Osteoblast (primary cell): ENCODE measurements around the gene INPP1. TPM values are rescaled to one million over a fixed set of nuclear protein-coding genes. Genes with fewer than 3 reads are reported as not detected.

Source experiments
- DNase-seq: peaks from one replicate; pipeline ENCODE4 v3.0.0; 2011; ENCODE audit warnings: low spot score, mixed read lengths; ENCODE audit not compliant: insufficient read length; ENCODE audit errors: missing footprints
- H2AFZ ChIP-seq: 2 replicates; pipeline ENCODE4 v1.6.0; 2011; ENCODE audit warnings: mild to moderate bottlenecking, low read length
- H3K27ac ChIP-seq: 2 replicates; pipeline ENCODE4 v1.5.1; 2011; ENCODE audit warnings: mild to moderate bottlenecking, low read depth, low read length, moderate library complexity
- H3K27me3 ChIP-seq: 2 replicates; pipeline ENCODE4 v1.6.0; 2012; ENCODE audit warnings: mild to moderate bottlenecking, control low read depth, inconsistent platforms, low read length, moderate library complexity; ENCODE audit not compliant: insufficient read depth
- H3K36me3 ChIP-seq: 2 replicates; pipeline ENCODE4 v1.5.1; 2011; ENCODE audit warnings: mild to moderate bottlenecking, low read length, control low read depth, moderate library complexity; ENCODE audit not compliant: insufficient read depth
- H3K4me1 ChIP-seq: 2 replicates; pipeline ENCODE4 v1.5.1; 2011; ENCODE audit warnings: mild to moderate bottlenecking, low read length, control low read depth, moderate library complexity; ENCODE audit not compliant: insufficient read depth
- H3K4me2 ChIP-seq: 2 replicates; pipeline ENCODE4 v1.6.0; 2011; ENCODE audit warnings: mild to moderate bottlenecking, low read length; ENCODE audit not compliant: insufficient read depth
- H3K4me3 ChIP-seq: fragments of 200-600 bp; sonication (generic); 3 replicates; pipeline ENCODE4 v1.5.1; 2012; ENCODE audit warnings: mild to moderate bottlenecking, low read length, inconsistent platforms; ENCODE audit not compliant: insufficient read depth
- H3K79me2 ChIP-seq: 2 replicates; pipeline ENCODE4 v1.6.0; 2012; ENCODE audit warnings: mild to moderate bottlenecking, low read length, control low read depth, inconsistent platforms; ENCODE audit not compliant: insufficient read depth
- H3K9me3 ChIP-seq: 2 replicates; pipeline ENCODE4 v1.5.1; 2011; ENCODE audit warnings: low read depth, low read length, control low read depth
- H4K20me1 ChIP-seq: 2 replicates; pipeline ENCODE4 v1.6.0; 2012; ENCODE audit warnings: mild to moderate bottlenecking, low read length, control low read depth; ENCODE audit not compliant: insufficient read depth
- CTCF ChIP-seq: IDR thresholded peaks from 2 replicates; pipeline ENCODE4 v1.5.1; 2011; ENCODE audit warnings: mild to moderate bottlenecking, low read depth, low read length, moderate library complexity; ENCODE audit errors: extremely low read depth
- total RNA-seq: library from RNA; depleted of rRNA; stranded (reverse); fragments of >200 nt; gene quantifications from 2 replicates; pipeline ENCODE4 v1.2.3, GENCODE V29; 2012

Gene INPP1
- total RNA-seq, 1 donor, result 11.6 TPM

- Histone ChIP-seq H4K20me1 (peaks cover 3% of the 10 kb centered on the region), H3K4me2 (no peak overlapping the region), H3K27me3 (no peaks in the 10 kb centered on the region), H3K36me3 (peaks cover 3% of the 10 kb centered on the region), H3K79me2 (peaks cover 61% of the 10 kb centered on the region), H2AFZ (no peak overlapping the region), H3K4me1 (no peaks in the 10 kb centered on the region), H3K27ac (no peak overlapping the region), H3K4me3 (no peak overlapping the region), H3K9me3 (no peaks in the 10 kb centered on the region)
- DNase-seq, result no peak
- no peak for TF ChIP-seq CTCF
Observed at GRCh38 chr2:190352668-190353536, 9.5 kb downstream of the INPP1 start.

- Histone ChIP-seq H3K79me2 (peaks cover 58% of the 10 kb centered on the region), H3K4me1 (no peaks in the 10 kb centered on the region), H2AFZ (no peak overlapping the region), H3K36me3 (peaks cover 3% of the 10 kb centered on the region), H3K4me3 (no peak overlapping the region), H4K20me1 (peaks cover 3% of the 10 kb centered on the region), H3K4me2 (no peak overlapping the region), H3K9me3 (no peaks in the 10 kb centered on the region), H3K27me3 (no peaks in the 10 kb centered on the region), H3K27ac (no peak overlapping the region)
- DNase-seq, result no peak
- no peak for TF ChIP-seq CTCF
Observed at GRCh38 chr2:190353537-190353899, 10.1 kb downstream of the INPP1 start.

- no peak for TF ChIP-seq CTCF
- Histone ChIP-seq H3K27me3 (no peaks in the 10 kb centered on the region), H3K4me2 (no peak overlapping the region), H3K4me1 (no peaks in the 10 kb centered on the region), H3K9me3 (no peaks in the 10 kb centered on the region), H4K20me1 (peaks cover 3% of the 10 kb centered on the region), H3K4me3 (no peak overlapping the region), H3K27ac (no peak overlapping the region), H3K36me3 (no peaks in the 10 kb centered on the region), H2AFZ (no peak overlapping the region), H3K79me2 (peaks cover 54% of the 10 kb centered on the region)
- no peak for DNase-seq
Observed at GRCh38 chr2:190354003-190354690, 10.8 kb downstream of the INPP1 start.

GRCh38 chr2:190355968-190356644 is 12.7 kb downstream of the INPP1 start:
- H3K9me3 ChIP-seq, result no peaks in the 10 kb centered on the region
- TF ChIP-seq CTCF, result no peak

More at GRCh38 chr2:190355968-190356644, 12.7 kb downstream of the INPP1 start:
- Histone ChIP-seq H3K36me3 (no peaks in the 10 kb centered on the region), H3K4me2 (no peak overlapping the region), H3K4me1 (peaks cover 10% of the 10 kb centered on the region), H3K27ac (no peak overlapping the region), H3K27me3 (no peaks in the 10 kb centered on the region), H3K79me2 (peaks cover 45% of the 10 kb centered on the region), H2AFZ (no peak overlapping the region), H3K4me3 (no peak overlapping the region), H4K20me1 (no peaks in the 10 kb centered on the region)
- no peak for DNase-seq
